Measurements from ENCODE around the gene COX6A2. TPM values are rescaled to one million over a fixed set of nuclear protein-coding genes. Genes with fewer than 3 reads are reported as not detected.
A peak's percentile ranks its signal among the peaks of the same experiment; 100 is the strongest.

Gene COX6A2
- total RNA-seq, 1 experiment from 2014 or later: not detected

GRCh38 chr16:31474773-31475738, 46.9 kb upstream of the COX6A2 start:
- H3K4ac ChIP-seq (ENCODE audit: low read depth, low read length): no peak overlapping the region
- H3K18ac ChIP-seq (ENCODE audit: insufficient read length, low read depth, low read length): no peak overlapping the region
- no peak overlapping the region for H3K23ac ChIP-seq (ENCODE audit: insufficient read length, low read depth, low read length)
- peaks cover 22% of the 10 kb centered on the region for H3K23me2 ChIP-seq (ENCODE audit: insufficient read length, low read depth, low read length, poor library complexity, severe bottlenecking)
- no peaks in the 10 kb centered on the region; a peak in 1 of 5 replicates for H3K9me3 Mint-ChIP-seq
- H3T11ph ChIP-seq (ENCODE audit: low read length): no peak overlapping the region
- H3K4me1 Mint-ChIP-seq: peaks cover 21 to 26% of the 10 kb centered on the region in 2 experiments
- no peak overlapping the region for H3K4me2 ChIP-seq (ENCODE audit: insufficient read depth, insufficient read length, low read length)
- no peaks in the 10 kb centered on the region for H4K20me1 ChIP-seq (ENCODE audit: control insufficient read depth, insufficient read depth, insufficient read length)
- no peak overlapping the region for H4K8ac ChIP-seq (replicated peaks; ENCODE audit: insufficient read length, low read depth, low read length)
- H3K79me2 ChIP-seq (ENCODE audit: insufficient read depth, low read length): no peaks in the 10 kb centered on the region
- peak overlapping the region in 1 of 2 experiments; percentile 85; a peak in 1 of 5 replicates for H3K4me3 Mint-ChIP-seq
- H4K5ac ChIP-seq (ENCODE audit: insufficient read length, low read depth, low read length): no peak overlapping the region
- H3K14ac ChIP-seq (ENCODE audit: insufficient read depth, low read length): no peak overlapping the region
- peaks cover 0 to 14% (median 1%) of the 10 kb centered on the region in 3 experiments; a peak in 3 of 7 replicates for H3K36me3 Mint-ChIP-seq (ENCODE audit: insufficient read depth in 1 of 3, low read depth in 3 of 3)
- H2BK120ac ChIP-seq (ENCODE audit: low read depth, low read length, poor library complexity, severe bottlenecking): no peak overlapping the region
- H3K56ac ChIP-seq (ENCODE audit: insufficient read length, low read depth, low read length): no peak overlapping the region
- H3K27ac ChIP-seq (ENCODE audit: insufficient read length, low read depth, low read length): no peak overlapping the region
- no peak overlapping the region for H2BK15ac ChIP-seq (ENCODE audit: low read depth, low read length)
- H2AFZ ChIP-seq (ENCODE audit: low read length): no peak overlapping the region
- H3K9me3 ChIP-seq (ENCODE audit: control insufficient read depth, low read depth, low read length): no peaks in the 10 kb centered on the region
- no CpG with 5 or more reads among the region's 12 CpGs for WGBS (ENCODE audit: extremely low coverage, insufficient read length, low lambda C conversion rate)
- no peak overlapping the region for H3K9ac ChIP-seq (ENCODE audit: extremely low read depth, insufficient read length, low read length)
- peaks cover 1% of the 10 kb centered on the region; the same call in 1 of the 2 replicates for H3K27me3 ChIP-seq (ENCODE audit: insufficient read depth, low read length)
- peaks cover 3% of the 10 kb centered on the region; the same call in 1 of the 2 replicates for H3K4me1 ChIP-seq (ENCODE audit: insufficient read depth, low read length)
- TF ChIP-seq, protein P1, sequence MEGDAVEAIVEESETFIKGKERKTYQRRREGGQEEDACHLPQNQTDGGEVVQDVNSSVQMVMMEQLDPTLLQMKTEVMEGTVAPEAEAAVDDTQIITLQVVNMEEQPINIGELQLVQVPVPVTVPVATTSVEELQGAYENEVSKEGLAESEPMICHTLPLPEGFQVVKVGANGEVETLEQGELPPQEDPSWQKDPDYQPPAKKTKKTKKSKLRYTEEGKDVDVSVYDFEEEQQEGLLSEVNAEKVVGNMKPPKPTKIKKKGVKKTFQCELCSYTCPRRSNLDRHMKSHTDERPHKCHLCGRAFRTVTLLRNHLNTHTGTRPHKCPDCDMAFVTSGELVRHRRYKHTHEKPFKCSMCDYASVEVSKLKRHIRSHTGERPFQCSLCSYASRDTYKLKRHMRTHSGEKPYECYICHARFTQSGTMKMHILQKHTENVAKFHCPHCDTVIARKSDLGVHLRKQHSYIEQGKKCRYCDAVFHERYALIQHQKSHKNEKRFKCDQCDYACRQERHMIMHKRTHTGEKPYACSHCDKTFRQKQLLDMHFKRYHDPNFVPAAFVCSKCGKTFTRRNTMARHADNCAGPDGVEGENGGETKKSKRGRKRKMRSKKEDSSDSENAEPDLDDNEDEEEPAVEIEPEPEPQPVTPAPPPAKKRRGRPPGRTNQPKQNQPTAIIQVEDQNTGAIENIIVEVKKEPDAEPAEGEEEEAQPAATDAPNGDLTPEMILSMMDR (conservative IDR thresholded peaks at IDR 0.05): no peak
- no peak overlapping the region for H2BK5ac ChIP-seq (ENCODE audit: insufficient read length, low read length)
- H3K27ac Mint-ChIP-seq: no peak overlapping the region
- H2BK12ac ChIP-seq (ENCODE audit: insufficient read length, low read depth, low read length): no peak overlapping the region
- H3K27me3 Mint-ChIP-seq (ENCODE audit: low read depth): peaks cover 64% of the 10 kb centered on the region
- no peak overlapping the region for H2AK5ac ChIP-seq (ENCODE audit: insufficient read length, low read length)
- DNase-seq: no peak
- no peak overlapping the region for H4K91ac ChIP-seq (ENCODE audit: insufficient read length, low read depth, low read length)
- no peak overlapping the region for H2BK20ac ChIP-seq (ENCODE audit: low read depth, low read length, poor library complexity, severe bottlenecking)
- no peaks in the 10 kb centered on the region for H3K79me1 ChIP-seq (ENCODE audit: insufficient read depth, low read depth, low read length, poor library complexity, severe bottlenecking)

Data from H9 (cell line).